Chondrocyte (in vitro differentiated cells): ENCODE results near the gene IGSF11. TPM values are rescaled to one million over a fixed set of nuclear protein-coding genes. Genes with fewer than 3 reads are reported as not detected.

ENCODE experiments used
- DNase-seq: peaks from one replicate; pipeline ENCODE4 v3.0.0; 2021; ENCODE audit warnings: mixed read lengths, low spot score
- H3K27ac Mint-ChIP-seq: one replicate; pipeline ENCODE4 v1.8.0; 2021; ENCODE audit warnings: mild to moderate bottlenecking, moderate library complexity, mixed read lengths; ENCODE audit not compliant: unreplicated experiment
- H3K27me3 Mint-ChIP-seq: 2 replicates; pipeline ENCODE4 v1.8.0; 2021; ENCODE audit warnings: low read depth, mixed read lengths
- H3K36me3 Mint-ChIP-seq: 2 replicates; pipeline ENCODE4 v1.8.0; 2021; ENCODE audit warnings: low read depth, mixed read lengths
- H3K4me1 Mint-ChIP-seq: 2 replicates; pipeline ENCODE4 v1.8.0; 2021; ENCODE audit warnings: low read depth, mild to moderate bottlenecking, mixed read lengths
- H3K4me3 Mint-ChIP-seq: one replicate; pipeline ENCODE4 v1.8.0; 2021; ENCODE audit warnings: mild to moderate bottlenecking, moderate library complexity, mixed read lengths; ENCODE audit not compliant: unreplicated experiment
- H3K9me3 Mint-ChIP-seq: 2 replicates; pipeline ENCODE4 v1.8.0; 2021; ENCODE audit warnings: low read depth, mixed read lengths
- total RNA-seq: library from RNA; stranded (reverse); gene quantifications from 3 replicates; pipeline ENCODE4 v1.2.1, GENCODE V29; 2021
- TF ChIP-seq, protein P1 (sequence below): fragments of 200-600 bp; sonication (generic); IDR thresholded peaks from 2 replicates; pipeline ENCODE4 v1.5.0; 2021; ENCODE audit warnings: antibody characterized with exemption, mild to moderate bottlenecking, moderate library complexity

The IGSF11 gene
- total RNA-seq, 1 donor from 2014 or later: not detected

DNA sequence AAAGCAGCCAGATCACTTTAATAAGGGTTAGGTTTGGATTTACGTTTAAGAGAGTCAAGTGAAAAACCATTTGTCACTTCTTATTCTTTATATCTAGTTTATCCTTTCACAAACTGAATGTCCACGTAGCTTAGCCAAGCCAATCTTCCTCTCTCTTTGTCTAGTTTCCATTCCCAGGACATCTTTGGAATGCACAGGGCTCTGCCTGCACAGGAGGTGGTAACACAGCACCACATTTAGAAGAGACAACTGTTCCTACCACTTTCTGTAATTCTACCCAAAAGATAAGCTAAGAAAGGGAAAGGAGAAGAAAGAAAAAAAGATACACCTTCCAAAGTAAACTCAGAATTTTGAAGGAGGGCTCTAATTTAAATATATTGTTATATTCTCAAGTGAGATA is 67.9 kb downstream of the IGSF11 start:
- TF ChIP-seq, protein P1, sequence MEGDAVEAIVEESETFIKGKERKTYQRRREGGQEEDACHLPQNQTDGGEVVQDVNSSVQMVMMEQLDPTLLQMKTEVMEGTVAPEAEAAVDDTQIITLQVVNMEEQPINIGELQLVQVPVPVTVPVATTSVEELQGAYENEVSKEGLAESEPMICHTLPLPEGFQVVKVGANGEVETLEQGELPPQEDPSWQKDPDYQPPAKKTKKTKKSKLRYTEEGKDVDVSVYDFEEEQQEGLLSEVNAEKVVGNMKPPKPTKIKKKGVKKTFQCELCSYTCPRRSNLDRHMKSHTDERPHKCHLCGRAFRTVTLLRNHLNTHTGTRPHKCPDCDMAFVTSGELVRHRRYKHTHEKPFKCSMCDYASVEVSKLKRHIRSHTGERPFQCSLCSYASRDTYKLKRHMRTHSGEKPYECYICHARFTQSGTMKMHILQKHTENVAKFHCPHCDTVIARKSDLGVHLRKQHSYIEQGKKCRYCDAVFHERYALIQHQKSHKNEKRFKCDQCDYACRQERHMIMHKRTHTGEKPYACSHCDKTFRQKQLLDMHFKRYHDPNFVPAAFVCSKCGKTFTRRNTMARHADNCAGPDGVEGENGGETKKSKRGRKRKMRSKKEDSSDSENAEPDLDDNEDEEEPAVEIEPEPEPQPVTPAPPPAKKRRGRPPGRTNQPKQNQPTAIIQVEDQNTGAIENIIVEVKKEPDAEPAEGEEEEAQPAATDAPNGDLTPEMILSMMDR: no peak
- no peak for DNase-seq
- Mint-ChIP-seq H3K4me3 (no peak overlapping the region), H3K9me3 (no peaks in the 10 kb centered on the region), H3K27ac (no peak overlapping the region), H3K4me1 (no peaks in the 10 kb centered on the region), H3K27me3 (peaks cover 23% of the 10 kb centered on the region), H3K36me3 (no peaks in the 10 kb centered on the region)

DNA sequence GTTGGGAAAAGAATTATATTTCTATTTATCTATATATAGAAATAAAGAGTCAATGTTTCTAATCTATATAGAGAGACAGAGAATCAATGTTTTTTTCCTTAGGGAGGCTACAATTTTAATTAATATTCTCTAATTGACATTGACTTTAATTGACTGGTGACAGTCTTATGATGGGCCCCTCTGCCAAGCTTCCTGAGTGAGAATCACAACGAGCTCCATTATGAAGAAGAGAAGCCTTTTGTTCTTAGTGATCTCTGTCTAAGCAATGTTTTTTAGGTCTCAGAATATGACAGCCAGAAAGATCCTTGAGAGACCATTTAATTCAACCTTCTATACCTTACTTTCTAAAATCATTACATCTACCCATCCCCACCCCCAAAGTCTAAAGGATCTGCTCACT is 70.9 kb downstream of the IGSF11 start:
- peaks cover 13% of the 10 kb centered on the region for H3K27me3 Mint-ChIP-seq
- H3K27ac Mint-ChIP-seq: no peak overlapping the region
- peaks cover 3% of the 10 kb centered on the region for H3K9me3 Mint-ChIP-seq
- H3K4me3 Mint-ChIP-seq: no peak overlapping the region
- H3K36me3 Mint-ChIP-seq: no peaks in the 10 kb centered on the region
- H3K4me1 Mint-ChIP-seq: no peaks in the 10 kb centered on the region
- TF ChIP-seq, protein P1: no peak
- DNase-seq: no peak

DNA sequence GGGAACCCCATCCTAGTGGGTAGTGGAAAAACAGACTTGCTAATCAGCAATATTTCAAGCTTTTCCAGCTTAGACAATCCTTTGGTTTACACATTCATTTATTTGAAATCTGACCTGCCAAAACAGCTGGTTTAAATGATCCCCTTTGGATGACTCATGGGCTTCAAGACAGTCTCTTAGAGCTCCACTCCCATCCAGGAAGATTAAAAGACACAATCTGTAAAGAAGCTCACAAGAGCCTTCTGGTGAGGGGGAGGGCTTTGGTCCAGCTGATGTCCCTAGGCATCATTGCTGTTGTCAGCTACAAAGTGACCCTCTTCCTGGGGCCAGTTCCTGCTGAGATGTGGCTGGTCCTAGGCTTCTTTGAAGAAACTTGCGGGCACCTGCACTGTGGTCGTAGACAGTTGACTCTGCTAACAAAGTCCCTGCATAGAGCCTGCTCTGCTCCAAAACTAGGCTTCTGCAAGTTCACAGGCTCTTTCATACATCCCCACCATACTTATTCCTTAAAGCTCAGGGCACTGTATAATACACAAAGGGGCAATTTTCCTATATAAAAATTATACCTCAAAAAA is 73.7 kb downstream of the IGSF11 start:
- no peak for DNase-seq
- Mint-ChIP-seq H3K27me3 (peaks cover 10% of the 10 kb centered on the region), H3K27ac (no peak overlapping the region)

DNA sequence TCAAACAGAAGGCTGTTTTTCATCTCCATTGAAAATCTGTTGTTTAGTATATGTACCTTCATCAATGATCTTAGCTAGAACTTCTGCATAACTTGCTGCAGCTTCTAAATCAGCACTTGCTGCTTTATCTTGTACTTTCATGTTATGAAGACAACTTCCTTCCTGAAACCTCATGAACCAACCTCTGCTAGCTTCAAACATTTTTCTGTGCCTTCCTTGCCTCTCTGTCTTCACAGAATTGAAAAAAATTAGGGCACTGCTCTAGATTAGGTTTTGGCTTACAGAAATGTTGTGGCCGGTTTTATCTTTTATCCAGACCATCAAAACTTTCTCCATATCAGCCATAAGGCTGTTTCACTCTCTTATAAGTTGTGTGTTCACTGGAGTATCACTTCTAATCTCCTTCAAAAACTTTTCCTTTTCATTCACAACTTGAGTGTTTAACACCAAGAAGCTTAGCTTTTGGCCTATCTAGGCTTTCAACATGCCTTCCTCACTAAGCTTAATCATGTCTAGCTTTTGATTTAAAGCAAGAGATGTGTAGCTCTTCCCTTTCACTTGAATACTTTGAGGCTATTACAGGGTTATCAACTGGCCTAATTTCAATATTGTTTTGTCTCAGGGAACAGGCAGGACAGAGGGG is 78.6 kb downstream of the IGSF11 start:
- Mint-ChIP-seq H3K27ac (no peak overlapping the region), H3K4me1 (no peaks in the 10 kb centered on the region), H3K9me3 (peaks cover 28% of the 10 kb centered on the region), H3K4me3 (no peak overlapping the region), H3K36me3 (no peaks in the 10 kb centered on the region), H3K27me3 (peaks cover 2% of the 10 kb centered on the region)
- DNase-seq: no peak
- TF ChIP-seq, protein P1: no peak

More for the DNA sequence above, 73.7 kb downstream of the IGSF11 start:
- no peaks in the 10 kb centered on the region for H3K36me3 Mint-ChIP-seq
- H3K4me1 Mint-ChIP-seq: no peaks in the 10 kb centered on the region
- H3K4me3 Mint-ChIP-seq: no peak overlapping the region
- TF ChIP-seq, protein P1: no peak
- H3K9me3 Mint-ChIP-seq: peaks cover 9% of the 10 kb centered on the region

DNA sequence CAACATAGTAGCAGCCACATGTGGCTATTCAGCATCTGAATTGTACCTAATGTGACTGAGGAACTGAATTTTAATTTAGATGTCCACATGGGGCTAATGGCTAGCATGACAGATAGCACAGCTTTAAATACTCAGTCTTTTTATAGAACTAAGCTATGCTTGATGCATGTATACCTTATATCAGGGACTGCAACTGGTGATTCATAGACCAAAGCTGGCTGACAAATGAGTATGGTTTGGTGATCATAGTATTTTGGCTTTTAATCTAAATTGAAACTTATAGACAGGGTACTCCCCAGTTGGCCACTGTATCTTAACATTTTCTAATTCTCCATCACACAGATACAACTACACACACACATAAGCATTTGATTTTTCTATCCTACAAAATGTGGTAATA is 83.6 kb downstream of the IGSF11 start:
- no peak for DNase-seq
- Mint-ChIP-seq H3K4me3 (no peak overlapping the region), H3K4me1 (no peaks in the 10 kb centered on the region), H3K27me3 (no peaks in the 10 kb centered on the region), H3K27ac (no peak overlapping the region), H3K9me3 (peaks cover 20% of the 10 kb centered on the region), H3K36me3 (no peaks in the 10 kb centered on the region)
- TF ChIP-seq, protein P1: no peak
